H9 (cell line): ENCODE results near the gene GAPDH. TPM values are rescaled to one million over a fixed set of nuclear protein-coding genes. Genes with fewer than 3 reads are reported as not detected.

Experiments used
- DNase-seq: peaks from one replicate; pipeline ENCODE4 v3.0.0-alpha.2; 2017
- H2AFZ ChIP-seq: one replicate; pipeline ENCODE4 v1.6.1; 2013; ENCODE audit warnings: mild to moderate bottlenecking, low read length, control low read depth, moderate library complexity
- H2AK5ac ChIP-seq: 2 replicates; pipeline ENCODE4 v1.6.1; 2013; ENCODE audit warnings: low read length, control low read depth, mixed read lengths; ENCODE audit not compliant: insufficient read length
- H2BK120ac ChIP-seq: one replicate; pipeline ENCODE4 v1.6.1; 2013; ENCODE audit warnings: low read depth, mild to moderate bottlenecking, low read length, control low read depth, inconsistent platforms; ENCODE audit not compliant: poor library complexity, severe bottlenecking
- H2BK12ac ChIP-seq: 2 replicates; pipeline ENCODE4 v1.6.1; 2013; ENCODE audit warnings: low read length, control low read depth, mixed read lengths, low read depth; ENCODE audit not compliant: insufficient read length
- H2BK15ac ChIP-seq: 2 replicates; pipeline ENCODE4 v1.6.1; 2013; ENCODE audit warnings: low read depth, low read length, control low read depth
- H2BK20ac ChIP-seq: one replicate; pipeline ENCODE4 v1.6.1; 2013; ENCODE audit warnings: low read depth, mild to moderate bottlenecking, low read length, control low read depth, inconsistent platforms; ENCODE audit not compliant: poor library complexity, severe bottlenecking
- H2BK5ac ChIP-seq: 2 replicates; pipeline ENCODE4 v1.6.1; 2013; ENCODE audit warnings: low read length, control low read depth, mixed read lengths; ENCODE audit not compliant: insufficient read length
- H3K14ac ChIP-seq: 2 replicates; pipeline ENCODE4 v1.6.1; 2013; ENCODE audit warnings: low read length, control low read depth; ENCODE audit not compliant: insufficient read depth
- H3K18ac ChIP-seq: 2 replicates; pipeline ENCODE4 v1.6.1; 2013; ENCODE audit warnings: low read depth, mild to moderate bottlenecking, mixed read lengths, low read length, control low read depth; ENCODE audit not compliant: insufficient read length
- H3K23ac ChIP-seq: 2 replicates; pipeline ENCODE4 v1.6.1; 2013; ENCODE audit warnings: low read length, control low read depth, mixed read lengths, low read depth; ENCODE audit not compliant: insufficient read length
- H3K23me2 ChIP-seq: 2 replicates; pipeline ENCODE4 v1.6.1; 2013; ENCODE audit warnings: low read depth, mild to moderate bottlenecking, mixed read lengths, low read length, control low read depth; ENCODE audit not compliant: insufficient read length, poor library complexity, severe bottlenecking
- H3K27ac ChIP-seq: 2 replicates; pipeline ENCODE4 v1.5.1; 2013; ENCODE audit warnings: low read length, control low read depth, mixed read lengths, low read depth; ENCODE audit not compliant: insufficient read length
- H3K27me3 ChIP-seq: 2 replicates; pipeline ENCODE4 v1.6.1; 2013; ENCODE audit warnings: low read length, control low read depth, inconsistent platforms; ENCODE audit not compliant: insufficient read depth
- H3K4ac ChIP-seq: 2 replicates; pipeline ENCODE4 v1.6.1; 2013; ENCODE audit warnings: low read depth, mild to moderate bottlenecking, control low read depth, inconsistent platforms, low read length, moderate library complexity
- H3K4me1 ChIP-seq: 2 replicates; pipeline ENCODE4 v1.6.1; 2013; ENCODE audit warnings: low read length, control low read depth, inconsistent platforms; ENCODE audit not compliant: insufficient read depth
- H3K4me2 ChIP-seq: 2 replicates; pipeline ENCODE4 v1.6.1; 2013; ENCODE audit warnings: low read length, control low read depth, mixed read lengths; ENCODE audit not compliant: insufficient read length, insufficient read depth
- H3K56ac ChIP-seq: 2 replicates; pipeline ENCODE4 v1.6.1; 2013; ENCODE audit warnings: low read depth, mild to moderate bottlenecking, mixed read lengths, low read length, control low read depth; ENCODE audit not compliant: insufficient read length
- H3K79me1 ChIP-seq: 2 replicates; pipeline ENCODE4 v1.6.1; 2013; ENCODE audit warnings: low read depth, mild to moderate bottlenecking, moderate library complexity, low read length, control low read depth, inconsistent platforms; ENCODE audit not compliant: insufficient read depth, poor library complexity, severe bottlenecking
- H3K79me2 ChIP-seq: 2 replicates; pipeline ENCODE4 v1.6.1; 2013; ENCODE audit warnings: low read length, control low read depth, inconsistent platforms; ENCODE audit not compliant: insufficient read depth
- H3K9ac ChIP-seq: 2 replicates; pipeline ENCODE4 v1.6.1; 2013; ENCODE audit warnings: low read length, control low read depth, mixed read lengths; ENCODE audit not compliant: insufficient read length; ENCODE audit errors: extremely low read depth
- H3K9me3 ChIP-seq: one replicate; pipeline ENCODE4 v1.6.1; 2013; ENCODE audit warnings: low read depth, low read length, inconsistent platforms; ENCODE audit not compliant: control insufficient read depth
- H3T11ph ChIP-seq: one replicate; pipeline ENCODE4 v1.6.1; 2013; ENCODE audit warnings: mild to moderate bottlenecking, low read length, control low read depth, inconsistent platforms
- H4K20me1 ChIP-seq: one replicate; pipeline ENCODE4 v1.6.1; 2013; ENCODE audit not compliant: control insufficient read depth, insufficient read length, insufficient read depth
- H4K5ac ChIP-seq: 2 replicates; pipeline ENCODE4 v1.6.1; 2013; ENCODE audit warnings: low read depth, mild to moderate bottlenecking, mixed read lengths, low read length, control low read depth; ENCODE audit not compliant: insufficient read length
- H4K8ac ChIP-seq: replicated peaks from 2 replicates; pipeline ENCODE4 v1.6.1; 2013; ENCODE audit warnings: low read length, control low read depth, mixed read lengths, low read depth; ENCODE audit not compliant: insufficient read length
- H4K91ac ChIP-seq: 2 replicates; pipeline ENCODE4 v1.6.1; 2013; ENCODE audit warnings: low read depth, mild to moderate bottlenecking, moderate library complexity, mixed read lengths, low read length, control low read depth; ENCODE audit not compliant: insufficient read length
- H3K27ac Mint-ChIP-seq, 3 experiments: 2 replicates in 2 of 3; 3 replicates in 1 of 3; pipeline ENCODE4 v1.8.0; 2020 to 2021; ENCODE audit warnings: mixed read lengths in 3 of 3, mild to moderate bottlenecking in 1 of 3, moderate library complexity in 1 of 3
- H3K27me3 Mint-ChIP-seq: 2 replicates; pipeline ENCODE4 v1.8.0; 2021; ENCODE audit warnings: low read depth, mild to moderate bottlenecking, moderate library complexity, mixed read lengths
- H3K36me3 Mint-ChIP-seq, 3 experiments: 2 replicates in 2 of 3; 3 replicates in 1 of 3; pipeline ENCODE4 v1.8.0; 2020 to 2021; ENCODE audit warnings: low read depth in 3 of 3, mixed read lengths in 3 of 3; ENCODE audit not compliant: insufficient read depth in 1 of 3
- H3K4me1 Mint-ChIP-seq, 2 experiments: 2 replicates each; pipeline ENCODE4 v1.8.0; 2020; ENCODE audit warnings: mixed read lengths in 2 of 2
- H3K4me3 Mint-ChIP-seq, 2 experiments: 2 replicates in 1 of 2; 3 replicates in 1 of 2; pipeline ENCODE4 v1.8.0; 2020 to 2021; ENCODE audit warnings: mild to moderate bottlenecking in 2 of 2, mixed read lengths in 2 of 2, moderate library complexity in 1 of 2
- H3K9me3 Mint-ChIP-seq, 2 experiments: 2 replicates in 1 of 2; 3 replicates in 1 of 2; pipeline ENCODE4 v1.8.0; 2020; ENCODE audit warnings: mild to moderate bottlenecking in 2 of 2, mixed read lengths in 2 of 2, moderate library complexity in 1 of 2
- WGBS: extraction: QIAGEN DNeasy Blood & Tissue Kit; methylation state at CpG from one replicate; pipeline ENCODE4 v1.1.7; 2013; ENCODE audit warnings: missing lambda C conversion rate, low lambda C conversion rate, mixed read lengths; ENCODE audit not compliant: insufficient read length; ENCODE audit errors: extremely low coverage; 5-methylcytosine and 5-hydroxymethylcytosine counted together
- total RNA-seq: library from RNA; stranded (reverse); gene quantifications from 2 replicates; pipeline ENCODE4 v1.2.1, GENCODE V29; 2021
- TF ChIP-seq, protein P1 (sequence below): fragments of 200-600 bp; sonication (generic); conservative IDR thresholded peaks from 3 replicates; pipeline ENCODE4 v1.8.0; 2021; ENCODE audit warnings: antibody characterized with exemption, mild to moderate bottlenecking

Gene GAPDH
- total RNA-seq, 1 experiment from 2014 or later, result 4,581 TPM

DNA sequence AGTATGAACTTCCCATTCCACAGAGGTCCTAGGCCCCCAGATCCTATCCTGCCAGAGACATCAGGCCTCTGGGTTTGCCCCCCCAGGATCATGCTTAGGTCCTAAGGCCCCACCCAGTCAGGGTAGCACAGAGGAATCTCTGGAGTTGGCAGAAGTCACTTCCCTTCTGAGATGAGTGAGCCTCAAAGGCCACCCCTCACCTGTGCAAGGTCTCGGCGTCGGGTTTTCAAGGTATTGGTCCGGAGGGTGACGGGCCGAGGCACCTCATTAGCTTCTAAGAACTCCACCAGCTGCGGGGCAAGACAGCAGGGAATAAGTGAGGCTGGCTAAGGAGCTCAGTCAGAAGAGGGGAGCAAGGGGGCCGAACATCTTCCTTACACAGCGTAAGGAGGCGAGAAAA, 28.6 kb downstream of the GAPDH start:
- H3K4me1 ChIP-seq, result peaks cover 2% of the 10 kb centered on the region; the same call in 1 of the 2 replicates

More for the DNA sequence above, 28.6 kb downstream of the GAPDH start:
- Histone ChIP-seq H3K4me2 (no peak overlapping the region), H3K23me2 (peaks cover 10% of the 10 kb centered on the region), H3K27ac (no peak overlapping the region), H2BK5ac (no peak overlapping the region), H4K91ac (no peak overlapping the region), H3K4ac (no peak overlapping the region), H3K79me2 (peaks cover 7% of the 10 kb centered on the region; the same call in 1 of the 2 replicates), H2BK20ac (no peak overlapping the region), H2BK12ac (no peak overlapping the region), H2BK15ac (no peak overlapping the region), H3K9me3 (no peaks in the 10 kb centered on the region), H3K9ac (no peak overlapping the region), H3K14ac (no peak overlapping the region; the same call in 1 of the 2 replicates), H4K5ac (no peak overlapping the region), H2AK5ac (no peak overlapping the region), H3K56ac (no peak overlapping the region), H2AFZ (no peak overlapping the region), H4K8ac (no peak overlapping the region), H3K18ac (no peak overlapping the region), H3K27me3 (no peaks in the 10 kb centered on the region), H2BK120ac (no peak overlapping the region), H4K20me1 (no peaks in the 10 kb centered on the region), H3K79me1 (peaks cover 8% of the 10 kb centered on the region), H3K23ac (no peak overlapping the region), H3T11ph (no peak overlapping the region)
- WGBS, result no CpG with 5 or more reads among the region's 10 CpGs
- DNase-seq, result no peak
- no peak overlapping the region; a peak in 1 of 5 replicates for H3K4me3 Mint-ChIP-seq
- TF ChIP-seq, protein P1, sequence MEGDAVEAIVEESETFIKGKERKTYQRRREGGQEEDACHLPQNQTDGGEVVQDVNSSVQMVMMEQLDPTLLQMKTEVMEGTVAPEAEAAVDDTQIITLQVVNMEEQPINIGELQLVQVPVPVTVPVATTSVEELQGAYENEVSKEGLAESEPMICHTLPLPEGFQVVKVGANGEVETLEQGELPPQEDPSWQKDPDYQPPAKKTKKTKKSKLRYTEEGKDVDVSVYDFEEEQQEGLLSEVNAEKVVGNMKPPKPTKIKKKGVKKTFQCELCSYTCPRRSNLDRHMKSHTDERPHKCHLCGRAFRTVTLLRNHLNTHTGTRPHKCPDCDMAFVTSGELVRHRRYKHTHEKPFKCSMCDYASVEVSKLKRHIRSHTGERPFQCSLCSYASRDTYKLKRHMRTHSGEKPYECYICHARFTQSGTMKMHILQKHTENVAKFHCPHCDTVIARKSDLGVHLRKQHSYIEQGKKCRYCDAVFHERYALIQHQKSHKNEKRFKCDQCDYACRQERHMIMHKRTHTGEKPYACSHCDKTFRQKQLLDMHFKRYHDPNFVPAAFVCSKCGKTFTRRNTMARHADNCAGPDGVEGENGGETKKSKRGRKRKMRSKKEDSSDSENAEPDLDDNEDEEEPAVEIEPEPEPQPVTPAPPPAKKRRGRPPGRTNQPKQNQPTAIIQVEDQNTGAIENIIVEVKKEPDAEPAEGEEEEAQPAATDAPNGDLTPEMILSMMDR, result no peak
- H3K36me3 Mint-ChIP-seq, result peaks cover 74 to 96% (median 78%) of the 10 kb centered on the region in 3 experiments
- no peaks in the 10 kb centered on the region for H3K9me3 Mint-ChIP-seq
- H3K4me1 Mint-ChIP-seq, result peaks cover 6 to 7% of the 10 kb centered on the region in 2 experiments
- no peaks in the 10 kb centered on the region; the same call in 1 of the 2 replicates for H3K27me3 Mint-ChIP-seq
- peak overlapping the region in 2 of 3 experiments; percentile 74 to 87; a peak in 2 of 7 replicates for H3K27ac Mint-ChIP-seq
